Measurements from ENCODE around the gene VPS8.

Gene VPS8

DNA sequence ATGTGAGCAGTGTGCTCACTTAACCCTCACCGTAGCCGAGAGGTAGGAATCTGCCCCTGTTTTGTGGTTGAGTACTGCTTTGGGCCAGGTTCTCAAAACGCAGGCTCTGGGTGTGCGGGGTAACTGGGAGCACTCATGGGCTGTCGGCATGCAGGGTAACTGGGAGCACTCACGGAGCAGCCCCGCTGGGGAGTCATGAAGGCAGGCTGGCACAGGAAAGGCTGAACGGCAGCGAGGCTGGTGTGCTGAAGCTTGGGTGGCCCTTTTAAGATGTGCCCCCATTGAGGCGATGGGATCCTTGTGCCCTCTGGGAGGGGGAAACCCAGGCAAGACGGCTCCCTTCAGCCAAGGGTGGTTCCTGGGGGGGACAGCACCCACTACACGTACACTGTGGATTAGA is 44.6 kb upstream of the VPS8 start:
- H3K4me3 ChIP-seq (replicated peaks; ENCODE audit: low read depth, low read length) = no peak overlapping the region
- no peak for DNase-seq (ENCODE audit: extremely low read depth, low read depth)
- TF ChIP-seq, protein P1, sequence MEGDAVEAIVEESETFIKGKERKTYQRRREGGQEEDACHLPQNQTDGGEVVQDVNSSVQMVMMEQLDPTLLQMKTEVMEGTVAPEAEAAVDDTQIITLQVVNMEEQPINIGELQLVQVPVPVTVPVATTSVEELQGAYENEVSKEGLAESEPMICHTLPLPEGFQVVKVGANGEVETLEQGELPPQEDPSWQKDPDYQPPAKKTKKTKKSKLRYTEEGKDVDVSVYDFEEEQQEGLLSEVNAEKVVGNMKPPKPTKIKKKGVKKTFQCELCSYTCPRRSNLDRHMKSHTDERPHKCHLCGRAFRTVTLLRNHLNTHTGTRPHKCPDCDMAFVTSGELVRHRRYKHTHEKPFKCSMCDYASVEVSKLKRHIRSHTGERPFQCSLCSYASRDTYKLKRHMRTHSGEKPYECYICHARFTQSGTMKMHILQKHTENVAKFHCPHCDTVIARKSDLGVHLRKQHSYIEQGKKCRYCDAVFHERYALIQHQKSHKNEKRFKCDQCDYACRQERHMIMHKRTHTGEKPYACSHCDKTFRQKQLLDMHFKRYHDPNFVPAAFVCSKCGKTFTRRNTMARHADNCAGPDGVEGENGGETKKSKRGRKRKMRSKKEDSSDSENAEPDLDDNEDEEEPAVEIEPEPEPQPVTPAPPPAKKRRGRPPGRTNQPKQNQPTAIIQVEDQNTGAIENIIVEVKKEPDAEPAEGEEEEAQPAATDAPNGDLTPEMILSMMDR (IDR thresholded peaks at IDR 0.05; ENCODE audit: low read depth, low read length, missing control alignments) = no peak

DNA sequence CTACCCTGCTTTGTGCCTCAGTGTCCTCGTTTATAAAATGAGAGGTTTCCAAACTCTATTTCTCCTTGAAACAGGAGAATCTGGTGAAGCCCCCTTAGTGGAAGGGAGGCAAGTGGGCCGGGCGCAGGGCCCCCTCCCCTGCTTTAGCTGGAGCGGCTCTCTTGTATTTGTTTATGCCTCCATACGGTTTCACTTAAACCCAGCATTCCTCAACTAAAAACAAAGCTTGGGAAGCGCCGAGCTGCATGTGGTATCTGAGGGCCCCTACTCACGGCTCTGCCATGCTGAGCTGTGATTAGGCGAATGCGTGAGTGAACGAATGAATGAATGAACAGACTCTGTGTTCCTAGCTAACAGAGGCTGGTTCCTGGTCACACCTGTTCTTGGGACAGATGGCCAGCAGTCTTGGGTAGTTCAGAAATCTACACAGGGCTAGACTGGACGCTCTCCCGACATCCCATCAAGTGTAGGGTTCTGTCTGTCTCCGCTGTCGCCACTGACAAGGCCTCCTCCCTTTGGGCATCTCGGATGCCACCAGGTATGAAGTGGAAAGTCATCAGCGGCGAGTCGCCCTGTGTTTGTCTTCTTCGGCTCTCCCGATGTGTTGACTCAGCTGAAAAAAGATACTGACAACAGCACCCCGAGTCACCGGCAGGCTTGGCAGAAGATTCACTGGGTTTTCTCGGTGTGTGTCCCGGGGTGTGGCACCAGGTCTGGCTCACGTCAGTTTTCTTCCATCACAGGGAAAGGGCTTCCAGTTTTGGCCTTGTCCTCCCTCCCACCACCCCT is 42.4 kb upstream of the VPS8 start:
- TF ChIP-seq, protein P1 (IDR thresholded peaks at IDR 0.05; ENCODE audit: low read depth, low read length, missing control alignments) = no peak
- no peak overlapping the region for H3K4me3 ChIP-seq (replicated peaks; ENCODE audit: low read depth, low read length)

DNA sequence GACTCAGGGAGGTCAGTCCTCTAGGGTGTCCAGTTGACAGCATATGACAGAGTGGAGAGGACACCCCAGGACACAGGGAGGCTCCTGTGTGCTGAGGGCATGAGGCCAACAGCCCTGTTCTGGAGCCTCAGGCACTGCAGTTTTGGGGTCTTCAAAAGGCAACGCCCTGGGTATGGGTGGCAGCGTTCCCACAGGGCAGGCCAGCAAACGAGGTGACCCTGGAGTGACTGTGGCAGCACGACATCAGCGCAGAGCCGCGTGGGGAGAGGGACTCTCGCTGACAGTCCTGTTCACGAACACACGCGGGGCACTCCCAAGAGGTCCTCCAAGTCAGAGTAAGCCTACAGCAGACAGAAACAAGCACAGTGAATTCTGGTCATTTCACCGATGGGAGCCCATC is 41.4 kb upstream of the VPS8 start:
- TF ChIP-seq, protein P1 (IDR thresholded peaks at IDR 0.05; ENCODE audit: low read depth, low read length, missing control alignments) = no peak
- H3K4me3 ChIP-seq (replicated peaks; ENCODE audit: low read depth, low read length) = no peak overlapping the region
- DNase-seq (ENCODE audit: extremely low read depth, low read depth) = no peak

More for the DNA sequence above, 42.4 kb upstream of the VPS8 start:
- no peak for DNase-seq (ENCODE audit: extremely low read depth, low read depth)

DNA sequence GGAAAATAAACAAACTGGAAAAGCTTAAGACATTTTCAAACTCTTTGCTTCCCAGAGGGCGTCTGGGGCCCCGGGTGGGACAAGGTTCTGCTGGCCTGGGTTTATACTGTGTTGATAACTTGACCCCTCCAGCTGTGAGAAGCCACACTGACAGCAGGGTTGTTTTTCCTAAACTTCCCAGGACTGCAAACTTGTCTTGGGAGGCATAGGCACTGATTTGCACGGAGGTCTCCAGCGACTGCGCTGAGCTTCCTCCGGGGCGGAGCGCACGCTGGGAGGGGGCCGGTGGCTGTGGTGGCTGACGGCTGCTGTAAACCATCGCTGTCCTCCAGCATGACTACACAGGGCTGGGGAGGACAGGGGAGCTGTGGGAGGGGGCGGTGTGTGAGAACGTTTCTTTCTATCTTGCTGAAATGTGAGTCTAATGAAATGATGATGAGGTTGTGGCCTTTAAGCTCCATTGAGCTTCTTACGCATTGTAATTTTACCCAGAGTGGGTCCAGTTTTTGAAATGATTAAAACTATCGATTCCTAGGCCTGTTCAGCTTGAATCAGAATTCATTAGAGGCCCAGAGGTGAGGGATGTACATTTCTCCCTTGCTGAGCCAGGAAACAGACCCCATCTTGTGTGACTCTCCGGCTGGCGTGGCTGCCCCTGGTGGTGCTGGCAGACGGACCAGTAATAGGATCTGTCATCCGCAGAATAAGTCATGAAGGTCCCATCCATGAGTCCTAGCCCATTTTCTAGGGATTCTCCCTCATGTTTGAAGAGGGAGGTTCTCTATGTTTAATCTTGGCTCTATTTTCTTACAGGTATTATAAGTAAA is 40.5 kb upstream of the VPS8 start:
- no peak overlapping the region for H3K4me3 ChIP-seq (replicated peaks; ENCODE audit: low read depth, low read length)
- TF ChIP-seq, protein P1 (IDR thresholded peaks at IDR 0.05; ENCODE audit: low read depth, low read length, missing control alignments) = no peak
- DNase-seq (ENCODE audit: extremely low read depth, low read depth) = no peak

DNA sequence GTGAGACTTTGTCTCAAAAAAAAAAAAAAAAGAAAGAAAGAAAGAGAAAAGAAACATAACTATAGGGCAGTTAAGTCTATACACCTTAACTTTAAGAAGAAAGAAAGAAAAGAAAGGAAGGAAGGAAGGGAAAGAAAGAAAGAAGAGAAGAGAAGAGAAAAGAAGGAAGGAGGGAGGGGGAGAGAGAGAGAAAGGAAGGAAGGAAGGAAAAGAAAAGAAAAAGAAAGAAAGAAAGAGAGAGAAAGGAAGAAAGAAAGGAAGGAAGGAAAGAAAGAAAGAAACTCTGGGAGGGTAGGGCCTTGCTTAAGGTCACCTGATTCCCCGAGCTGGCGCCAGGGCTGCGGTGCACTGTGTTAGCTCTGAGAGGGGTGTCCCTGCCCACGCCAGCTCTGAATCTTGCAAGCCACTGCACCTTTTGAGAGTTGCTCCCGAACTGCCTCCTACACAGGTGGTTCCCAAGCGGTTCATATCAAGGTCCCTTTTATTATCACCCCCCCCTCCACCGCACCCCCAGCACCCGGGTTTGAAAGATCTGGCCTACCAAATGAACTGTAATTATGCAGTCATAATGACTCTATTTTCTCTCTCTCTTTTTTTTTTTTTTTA is 39.2 kb upstream of the VPS8 start:
- TF ChIP-seq, protein P1 (IDR thresholded peaks at IDR 0.05; ENCODE audit: low read depth, low read length, missing control alignments) = no peak
- no peak overlapping the region for H3K4me3 ChIP-seq (replicated peaks; ENCODE audit: low read depth, low read length)
- DNase-seq (ENCODE audit: extremely low read depth, low read depth) = no peak

DNA sequence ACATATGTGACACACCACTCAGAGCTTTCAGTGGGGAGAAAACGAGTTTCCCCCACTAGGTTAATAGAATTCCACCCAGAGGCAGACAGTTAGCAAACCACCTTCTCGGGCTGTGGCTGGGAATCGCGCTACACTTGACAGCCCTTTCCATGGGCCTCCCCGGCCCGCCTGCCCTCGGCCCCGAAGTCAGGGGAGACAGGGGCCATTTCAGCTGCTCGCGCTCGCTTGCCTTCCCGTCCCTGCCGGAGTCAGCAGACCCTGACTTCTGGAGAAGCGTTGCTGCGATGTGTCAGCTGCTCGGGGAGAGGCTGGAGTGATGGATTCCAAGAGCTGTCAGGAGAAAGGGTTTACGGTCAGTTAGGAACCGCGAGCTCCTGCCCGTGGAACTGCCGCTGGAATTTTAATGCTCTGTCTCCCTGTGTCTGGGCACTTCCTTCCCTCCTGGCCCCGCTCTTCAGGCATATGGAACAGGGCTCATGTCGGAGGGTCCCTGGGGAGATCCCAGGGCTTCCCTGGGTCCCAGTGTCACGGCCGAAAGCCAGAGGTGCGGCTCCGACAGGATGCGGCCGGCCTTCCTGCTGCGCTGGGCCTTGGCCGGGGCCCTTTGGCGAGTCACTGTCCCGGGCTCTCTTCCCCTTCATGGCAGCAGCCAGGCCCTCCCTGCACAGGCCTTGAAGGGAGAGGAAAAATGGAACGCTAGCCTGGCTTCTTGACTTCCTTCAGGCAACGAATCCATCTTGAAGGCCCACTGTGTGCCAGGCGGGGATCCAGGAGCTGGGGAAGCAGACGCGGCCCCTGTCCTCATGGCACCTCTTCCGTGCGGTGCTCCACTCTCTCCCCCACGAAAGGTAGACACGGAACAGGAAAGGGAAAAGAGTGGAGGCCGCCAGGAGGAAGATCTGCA is 38.4 kb upstream of the VPS8 start:
- TF ChIP-seq, protein P1 (IDR thresholded peaks at IDR 0.05; ENCODE audit: low read depth, low read length, missing control alignments) = no peak
- no peak overlapping the region for H3K4me3 ChIP-seq (replicated peaks; ENCODE audit: low read depth, low read length)
- no peak for DNase-seq (ENCODE audit: extremely low read depth, low read depth)
